ENCODE measurements around the gene FNDC3B. TPM values are rescaled to one million over a fixed set of nuclear protein-coding genes. Genes with fewer than 3 reads are reported as not detected.

FNDC3B gene
- total RNA-seq, 1 donor from 2014 or later: 153 TPM

GRCh38 chr3:172147113-172147818, 107.9 kb downstream of the FNDC3B start:
- intact Hi-C loops (cut with DNase I): no loop called here
- Histone ChIP-seq H3K27ac (no peak overlapping the region), H3K36me3 (no peaks in the 10 kb centered on the region), H3K4me3 (no peak overlapping the region), H3K9me3 (no peaks in the 10 kb centered on the region), H3K27me3 (ENCODE audit: low read depth) (no peaks in the 10 kb centered on the region), H3K4me1 (peaks cover 49% of the 10 kb centered on the region)
- DNase-seq (no peak), ATAC-seq (no peak)
- TF ChIP-seq CTCF (IDR thresholded peaks at IDR 0.05): no peak

GRCh38 chr3:172148241-172148640, 108.9 kb downstream of the FNDC3B start:
- H3K9me3 ChIP-seq: no peaks in the 10 kb centered on the region
- intact Hi-C loops (cut with DNase I): no loop called here
- no peak for TF ChIP-seq CTCF (IDR thresholded peaks at IDR 0.05)
- no peak for DNase-seq
- no peaks in the 10 kb centered on the region for H3K36me3 ChIP-seq
- H3K27me3 ChIP-seq (ENCODE audit: low read depth): no peaks in the 10 kb centered on the region
- peaks cover 52% of the 10 kb centered on the region for H3K4me1 ChIP-seq
- H3K27ac ChIP-seq: no peak overlapping the region
- no peak overlapping the region for H3K4me3 ChIP-seq
- no peak for ATAC-seq

- DNase-seq (no peak), ATAC-seq (no peak)
- Histone ChIP-seq H3K9me3 (no peaks in the 10 kb centered on the region), H3K36me3 (no peaks in the 10 kb centered on the region), H3K4me3 (no peak overlapping the region), H3K4me1 (peaks cover 59% of the 10 kb centered on the region), H3K27me3 (ENCODE audit: low read depth) (no peaks in the 10 kb centered on the region), H3K27ac (no peak overlapping the region)
- intact Hi-C loops (cut with DNase I): no loop called here
- no peak for TF ChIP-seq CTCF (IDR thresholded peaks at IDR 0.05)
These were observed 109.6 kb downstream of the FNDC3B start for GRCh38 chr3:172148702-172149565.

- no peak overlapping the region for H3K4me3 ChIP-seq
- no peaks in the 10 kb centered on the region for H3K9me3 ChIP-seq
- intact Hi-C loops (cut with DNase I): no loop called here
- no peaks in the 10 kb centered on the region for H3K27me3 ChIP-seq (ENCODE audit: low read depth)
- no peak overlapping the region for H3K27ac ChIP-seq
- no peaks in the 10 kb centered on the region for H3K36me3 ChIP-seq
- ATAC-seq: no peak
- H3K4me1 ChIP-seq: peaks cover 59% of the 10 kb centered on the region
- TF ChIP-seq CTCF (IDR thresholded peaks at IDR 0.05): no peak
- no peak for DNase-seq
These were observed 110.9 kb downstream of the FNDC3B start for GRCh38 chr3:172150268-172150667.

GRCh38 chr3:172150913-172151650, 111.7 kb downstream of the FNDC3B start:
- H3K27me3 ChIP-seq (ENCODE audit: low read depth): no peaks in the 10 kb centered on the region
- no peak for TF ChIP-seq CTCF (IDR thresholded peaks at IDR 0.05)
- no peak overlapping the region for H3K27ac ChIP-seq
- ATAC-seq: no peak
- H3K4me1 ChIP-seq: peaks cover 57% of the 10 kb centered on the region
- H3K9me3 ChIP-seq: no peaks in the 10 kb centered on the region
- H3K4me3 ChIP-seq: no peak overlapping the region
- intact Hi-C loops (cut with DNase I): no loop called here
- DNase-seq: no peak
- H3K36me3 ChIP-seq: no peaks in the 10 kb centered on the region
